ENCODE measurements around the gene SORBS1.

- no peak for TF ChIP-seq POLR2A (IDR thresholded peaks at IDR 0.05; ENCODE audit: low read length)
- TF ChIP-seq GATA1 (IDR thresholded peaks at IDR 0.05; ENCODE audit: low read depth, low read length), result no peak
These were observed 141.8 kb downstream of the SORBS1 start for GRCh38 chr10:95419399-95419798.
